IPS-11a (cell line): ENCODE data around the gene ARID5A.
"Not testable (repeated sequence)": the region's sequence is repeated elsewhere in the genome, so short reads cannot be mapped to it uniquely, and the experiment has no call there.

Source experiments
- H3K4me3 ChIP-seq: one replicate; pipeline ENCODE4 v1.5.1; 2013; ENCODE audit warnings: low read depth, low read length, control low read depth

The ARID5A gene

GRCh38 chr2:96554293-96555145, 18.0 kb downstream of the ARID5A start:
- H3K4me3 ChIP-seq, result no peak overlapping the region

DNA sequence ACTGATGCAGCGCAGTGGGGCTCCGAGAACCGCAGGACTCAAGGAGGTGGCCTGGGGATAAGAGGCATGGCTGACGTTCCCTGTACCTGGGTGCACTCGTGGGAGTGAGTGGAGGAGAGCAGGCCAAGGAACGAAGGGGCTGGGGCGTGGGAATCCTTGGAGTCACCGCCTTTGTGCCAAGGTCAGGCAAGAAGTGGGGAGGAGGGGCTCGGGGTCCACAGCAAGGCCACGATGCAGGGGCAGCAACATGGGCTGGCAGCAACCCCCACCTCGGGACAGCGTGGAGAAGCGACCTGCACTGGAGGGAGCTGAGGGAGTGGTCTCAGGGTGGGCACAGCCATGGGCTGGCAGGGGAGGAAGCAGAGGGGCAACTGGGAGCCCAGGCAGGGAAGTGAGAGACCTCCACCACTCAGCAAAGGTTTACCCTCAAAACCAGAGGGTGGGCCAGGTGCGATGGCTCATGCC, 18.6 kb downstream of the ARID5A start:
- no peak overlapping the region for H3K4me3 ChIP-seq

DNA sequence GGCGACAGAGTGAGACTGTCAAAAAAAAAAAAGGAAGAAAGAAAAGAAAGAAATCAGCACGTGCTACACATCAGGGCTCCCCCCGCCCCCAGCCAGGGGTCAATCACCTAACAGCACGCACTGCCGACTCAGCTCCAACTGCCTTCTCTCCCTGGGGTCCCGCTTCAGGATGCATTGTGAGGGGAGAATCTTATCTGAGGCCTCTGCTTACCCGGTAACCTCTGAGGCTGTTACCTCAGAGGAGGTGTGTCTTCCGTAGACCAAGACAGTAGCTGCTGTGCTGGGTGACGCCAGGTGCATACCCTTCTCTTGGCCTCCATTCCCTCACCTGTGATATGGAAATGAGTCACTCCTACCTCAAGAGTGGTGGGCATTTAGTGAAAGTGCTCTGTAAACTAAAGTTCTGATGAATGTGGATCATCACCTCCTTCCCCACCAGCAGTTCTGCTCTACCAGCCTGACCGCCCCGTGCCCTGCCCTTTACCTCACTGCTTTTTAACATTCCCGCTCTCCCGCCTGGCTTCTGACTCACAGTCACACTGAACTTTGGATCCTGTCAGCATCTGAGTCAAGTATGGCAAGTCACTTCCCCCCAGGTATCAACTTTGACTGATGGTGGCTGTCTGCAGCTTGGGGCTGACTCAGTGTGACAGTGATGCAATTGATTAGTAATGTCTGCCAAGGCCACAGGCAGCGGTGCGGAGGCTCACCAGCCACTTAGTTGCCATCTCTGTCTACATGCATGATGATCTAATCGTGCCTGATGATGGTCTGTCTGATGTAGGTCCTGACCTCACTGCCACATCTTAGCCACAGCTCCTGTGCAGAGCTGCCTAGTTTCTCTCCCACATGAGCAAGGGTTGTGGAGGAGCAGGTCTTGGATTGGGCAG, 20.1 kb downstream of the ARID5A start:
- no peak overlapping the region for H3K4me3 ChIP-seq

GRCh38 chr2:96557421-96557820, 20.9 kb downstream of the ARID5A start:
- not testable (repeated sequence) for H3K4me3 ChIP-seq

DNA sequence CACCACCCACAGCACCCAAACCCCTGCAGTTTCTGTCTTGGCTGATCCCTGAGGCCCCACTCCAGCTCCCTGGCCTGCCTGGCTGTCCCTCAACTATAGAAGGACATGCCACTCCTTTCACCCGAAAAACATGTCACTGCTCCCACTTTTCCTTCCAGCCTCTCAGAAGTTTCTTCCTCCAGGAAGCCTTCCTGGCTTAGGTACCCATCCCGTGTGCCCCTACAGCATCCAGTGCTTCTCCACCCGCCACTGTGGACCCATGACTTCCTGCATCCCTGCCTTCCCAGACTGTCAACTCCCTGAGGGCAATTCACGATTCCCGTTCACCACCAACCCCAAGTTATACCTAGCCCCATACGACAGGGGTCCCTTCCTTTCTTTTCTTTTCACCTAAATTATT, 21.5 kb downstream of the ARID5A start:
- H3K4me3 ChIP-seq, result no peak overlapping the region

- H3K4me3 ChIP-seq, result no peak overlapping the region
Observed at GRCh38 chr2:96558485-96558884, 21.9 kb downstream of the ARID5A start.

DNA sequence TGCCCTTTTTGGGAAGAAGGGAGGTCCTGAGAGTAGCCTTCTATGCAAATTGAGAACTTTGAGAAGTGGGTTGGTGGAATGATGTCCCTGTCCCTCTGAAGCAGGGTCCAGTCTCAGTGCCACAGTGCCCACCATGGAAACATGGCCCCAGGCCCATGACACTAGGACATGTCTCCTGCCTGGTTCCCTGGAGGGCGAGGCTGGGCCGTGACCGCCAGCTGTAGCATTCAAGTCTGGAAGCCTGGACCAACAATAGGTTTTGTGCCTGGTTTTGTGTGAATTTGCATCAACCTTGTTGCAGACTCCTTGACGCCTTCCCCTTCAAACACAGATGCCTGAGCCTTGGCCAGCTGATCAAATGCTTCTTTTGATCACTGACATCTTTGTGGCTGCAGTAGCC, 27.5 kb downstream of the ARID5A start:
- H3K4me3 ChIP-seq, result no peak overlapping the region

DNA sequence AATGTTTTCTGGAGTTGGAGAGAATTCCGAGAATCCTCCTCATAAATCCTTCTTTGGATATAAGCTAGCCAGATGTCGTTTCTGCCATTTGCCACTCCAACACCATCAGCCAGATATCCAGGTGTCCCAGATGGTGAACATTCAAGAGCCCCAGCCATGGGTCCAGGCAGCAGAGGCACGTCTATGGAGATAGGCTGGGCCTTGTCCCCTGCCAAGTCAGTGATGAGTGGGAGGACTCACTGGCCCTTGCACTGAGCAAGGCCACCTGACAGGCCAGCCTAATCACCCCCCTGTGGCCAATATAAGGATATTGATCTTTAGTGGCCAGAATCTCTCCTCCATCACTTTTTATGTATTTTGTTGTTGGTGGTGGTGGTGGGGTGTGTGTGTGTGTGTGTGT, 28.0 kb downstream of the ARID5A start:
- no peak overlapping the region for H3K4me3 ChIP-seq

- no peak overlapping the region for H3K4me3 ChIP-seq
Observed at GRCh38 chr2:96565111-96565510, 28.6 kb downstream of the ARID5A start.

GRCh38 chr2:96568094-96568493, 31.5 kb downstream of the ARID5A start:
- H3K4me3 ChIP-seq, result no peak overlapping the region

- H3K4me3 ChIP-seq, result no peak overlapping the region
Observed at GRCh38 chr2:96574364-96574763, 37.8 kb downstream of the ARID5A start.

DNA sequence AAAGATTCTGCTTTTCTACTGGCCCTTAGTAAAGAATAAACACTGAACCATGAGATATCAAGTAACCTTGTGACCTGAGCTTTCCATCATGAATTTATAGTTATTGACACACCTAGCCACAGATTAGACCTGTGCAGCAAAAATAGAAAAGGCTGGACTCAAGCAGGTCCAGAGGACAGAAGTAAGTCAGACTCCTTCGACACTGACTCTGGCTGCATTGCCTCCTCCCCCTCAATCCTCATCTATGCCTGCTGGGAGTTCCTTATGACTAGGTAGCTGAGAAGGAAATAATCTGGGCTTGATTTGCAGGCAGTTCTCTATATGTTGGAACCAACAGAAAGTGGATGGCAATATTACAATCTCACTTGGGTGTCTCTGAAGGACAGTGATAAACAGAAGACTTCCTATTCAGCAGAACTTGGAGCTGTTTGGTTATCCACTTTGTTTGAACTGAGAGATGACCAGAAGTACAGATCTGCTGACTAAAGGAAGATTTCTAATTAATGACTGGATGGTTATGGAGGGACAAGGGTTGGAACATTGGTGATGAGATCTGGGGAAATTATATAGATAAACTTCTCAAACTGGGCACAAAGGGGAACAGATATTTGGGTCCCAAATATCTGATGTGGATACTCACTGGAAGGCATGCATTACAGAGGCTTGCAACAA, 39.4 kb downstream of the ARID5A start:
- H3K4me3 ChIP-seq, result no peak overlapping the region

DNA sequence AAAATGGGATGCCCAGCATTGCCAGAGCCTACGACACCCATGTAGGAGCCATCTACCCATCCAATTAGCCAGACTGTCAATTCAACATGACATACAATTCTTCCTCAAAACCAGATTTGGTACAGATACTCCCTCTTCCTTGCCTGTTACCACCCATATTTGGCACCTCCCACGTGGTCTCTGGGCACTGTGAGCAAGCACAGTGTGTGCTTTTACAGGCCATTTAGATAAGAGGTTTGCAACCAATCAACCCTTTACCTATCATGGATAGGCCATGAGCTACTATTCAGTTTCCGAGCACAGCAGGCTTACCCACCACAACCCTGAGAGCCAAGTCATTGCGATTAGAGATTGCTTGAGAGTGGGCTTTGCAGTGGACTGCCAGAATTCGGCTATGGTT, 40.9 kb downstream of the ARID5A start:
- no peak overlapping the region for H3K4me3 ChIP-seq

DNA sequence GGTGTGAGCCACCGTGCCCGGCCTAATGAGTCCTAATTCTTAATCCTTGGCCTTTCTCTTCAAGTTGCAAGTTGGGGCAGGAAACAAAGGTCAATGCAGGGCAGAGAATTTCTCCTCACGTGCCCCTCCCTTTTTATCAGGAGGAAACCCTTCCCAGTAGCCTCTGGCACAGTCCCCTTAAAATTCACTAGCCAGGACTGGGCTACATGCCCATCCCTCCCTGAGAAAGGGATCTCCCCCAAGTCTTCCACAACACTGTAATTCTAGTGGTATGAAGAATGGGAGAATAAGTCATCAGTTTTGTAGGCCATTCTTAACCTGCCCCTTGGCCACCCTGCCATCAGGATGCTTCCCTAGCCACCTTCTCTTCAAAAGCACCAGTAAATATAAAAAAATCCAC, 42.2 kb downstream of the ARID5A start:
- H3K4me3 ChIP-seq, result no peak overlapping the region

GRCh38 chr2:96579422-96579821, 42.9 kb downstream of the ARID5A start:
- no peak overlapping the region for H3K4me3 ChIP-seq

- H3K4me3 ChIP-seq, result no peak overlapping the region
Observed at GRCh38 chr2:96580771-96581170, 44.2 kb downstream of the ARID5A start.

- H3K4me3 ChIP-seq, result no peak overlapping the region
Observed at GRCh38 chr2:96584017-96584416, 47.5 kb downstream of the ARID5A start.

GRCh38 chr2:96587843-96588242, 51.3 kb downstream of the ARID5A start:
- no peak overlapping the region for H3K4me3 ChIP-seq

- H3K4me3 ChIP-seq, result no peak overlapping the region
Observed at GRCh38 chr2:96591054-96591453, 54.5 kb downstream of the ARID5A start.

DNA sequence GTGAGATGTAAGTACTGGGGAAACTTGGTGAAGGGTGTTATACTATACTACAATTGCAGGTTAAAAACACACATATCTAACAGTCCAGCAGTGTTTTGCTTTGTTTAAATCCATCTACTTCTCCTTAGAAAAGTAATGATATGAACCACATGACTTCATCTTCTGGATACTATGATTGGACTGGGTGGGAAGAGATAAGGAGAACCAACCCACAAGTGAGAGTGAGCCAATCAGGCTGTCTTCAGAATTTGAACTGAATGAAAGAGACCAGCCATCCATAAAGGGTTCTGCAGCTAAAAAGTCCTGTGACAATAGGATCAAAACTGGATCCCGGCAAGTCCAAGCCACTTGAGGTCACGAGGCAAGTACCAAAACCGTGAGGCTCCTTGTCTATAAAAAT, 54.9 kb downstream of the ARID5A start:
- no peak overlapping the region for H3K4me3 ChIP-seq

GRCh38 chr2:96594282-96594681, 57.7 kb downstream of the ARID5A start:
- no peak overlapping the region for H3K4me3 ChIP-seq
